IMR-90 (cell line): Measurements from ENCODE around the gene PTPRG. TPM values are rescaled to one million over a fixed set of nuclear protein-coding genes. Genes with fewer than 3 reads are reported as not detected.

Source experiments
- ATAC-seq: fragments of 200-7000 bp; cut with Tn5 transposase; 2 replicates; pipeline ENCODE4 v1.9.1; 2020; ENCODE audit warnings: low read depth, mild to moderate bottlenecking, moderate library complexity
- BruUV-seq: library from RNA; stranded (reverse); fragments of 400-500 nt; replicated peaks from 2 replicates; lab custom pipeline; 2021; lab: Mats Ljungman, UMichigan
- CTCF ChIA-PET: fragments of 300-600 bp; formaldehyde crosslinking; extraction: SDS; loops from one replicate; lab custom pipeline; 2021; ENCODE audit warnings: antibody characterized with exemption; lab: Yijun Ruan, JAX
- POLR2A ChIA-PET: fragments of 300-600 bp; sonication (Branson Sonifier 250); formaldehyde crosslinking; loops from one replicate; lab custom pipeline; 2022; ENCODE audit warnings: antibody characterized with exemption; ENCODE audit not compliant: unreplicated experiment; lab: Charles Lee
- DNase-seq: peaks from one replicate; pipeline ENCODE4 v3.0.0; 2013
- H2AFZ ChIP-seq: replicated peaks from 2 replicates; pipeline ENCODE3; 2013; ENCODE audit warnings: low read length, mild to moderate bottlenecking; ENCODE audit not compliant: poor library complexity
- H2AK5ac ChIP-seq: 2 replicates; pipeline ENCODE4 v1.6.1; 2013; ENCODE audit warnings: low read depth, low read length, inconsistent platforms
- H2AK9ac ChIP-seq: replicated peaks from 2 replicates; pipeline ENCODE3; 2013; ENCODE audit warnings: mild to moderate bottlenecking, low read depth, low read length, moderate library complexity; ENCODE audit not compliant: poor library complexity
- H2BK120ac ChIP-seq: 2 replicates; pipeline ENCODE4 v1.6.1; 2013; ENCODE audit warnings: low read depth, low read length, inconsistent platforms
- H2BK15ac ChIP-seq: 3 replicates; pipeline ENCODE4 v1.6.1; 2013; ENCODE audit warnings: low read depth, low read length, inconsistent platforms
- H2BK20ac ChIP-seq: 2 replicates; pipeline ENCODE4 v1.6.1; 2013; ENCODE audit warnings: low read depth, mild to moderate bottlenecking, inconsistent platforms, low read length, moderate library complexity
- H2BK5ac ChIP-seq: 2 replicates; pipeline ENCODE4 v1.6.1; 2013; ENCODE audit warnings: mild to moderate bottlenecking, low read depth, low read length, inconsistent platforms; ENCODE audit not compliant: poor library complexity, severe bottlenecking
- H3K14ac ChIP-seq: replicated peaks from 2 replicates; pipeline ENCODE4 v1.6.1; 2013; ENCODE audit warnings: low read depth, low read length, inconsistent platforms
- H3K18ac ChIP-seq: 2 replicates; pipeline ENCODE4 v1.6.1; 2013; ENCODE audit warnings: low read depth, low read length, control low read depth
- H3K23ac ChIP-seq: 2 replicates; pipeline ENCODE4 v1.6.1; 2013; ENCODE audit warnings: low read depth, low read length, inconsistent platforms
- H3K27ac ChIP-seq: 2 replicates; pipeline ENCODE4 v1.5.1; 2013; ENCODE audit warnings: mild to moderate bottlenecking, control low read depth, low read length; ENCODE audit not compliant: insufficient read depth
- H3K27me3 ChIP-seq: 2 replicates; pipeline ENCODE4 v1.6.1; 2013; ENCODE audit warnings: low read length; ENCODE audit not compliant: control insufficient read depth, insufficient read depth
- H3K36me3 ChIP-seq: 2 replicates; pipeline ENCODE4 v1.6.1; 2013; ENCODE audit warnings: low read length, mixed read lengths; ENCODE audit not compliant: control insufficient read depth, insufficient read depth
- H3K4ac ChIP-seq: 2 replicates; pipeline ENCODE4 v1.6.1; 2013; ENCODE audit warnings: low read depth, low read length, inconsistent platforms
- H3K4me1 ChIP-seq: 2 replicates; pipeline ENCODE4 v1.6.1; 2013; ENCODE audit warnings: low read length, mixed read lengths; ENCODE audit not compliant: control insufficient read depth, insufficient read depth
- H3K4me2 ChIP-seq: 2 replicates; pipeline ENCODE4 v1.6.1; 2013; ENCODE audit warnings: low read depth, mild to moderate bottlenecking, control low read depth, low read length, moderate library complexity
- H3K4me3 ChIP-seq: 2 replicates; pipeline ENCODE4 v1.5.1; 2013; ENCODE audit warnings: low read depth, mild to moderate bottlenecking, control low read depth, low read length, moderate library complexity; ENCODE audit not compliant: insufficient read depth
- H3K56ac ChIP-seq: 2 replicates; pipeline ENCODE4 v1.6.1; 2013; ENCODE audit warnings: low read length, inconsistent platforms; ENCODE audit not compliant: insufficient read depth; ENCODE audit errors: extremely low read depth
- H3K79me1 ChIP-seq, 2 experiments: 2 replicates each; pipeline ENCODE4 v1.6.1; 2013; ENCODE audit warnings: low read length in 2 of 2, inconsistent platforms in 1 of 2, low read depth in 1 of 2
- H3K9ac ChIP-seq: 2 replicates; pipeline ENCODE4 v1.6.1; 2013; ENCODE audit warnings: low read depth, low read length, control low read depth
- H3K9me1 ChIP-seq: 2 replicates; pipeline ENCODE4 v1.6.1; 2013; ENCODE audit warnings: low read length, inconsistent platforms; ENCODE audit not compliant: insufficient read depth
- H3K9me3 ChIP-seq: 2 replicates; pipeline ENCODE4 v1.6.1; 2013; ENCODE audit warnings: low read length; ENCODE audit not compliant: control insufficient read depth, insufficient read depth
- H4K20me1 ChIP-seq: 2 replicates; pipeline ENCODE4 v1.6.1; 2013; ENCODE audit warnings: low read length, inconsistent platforms; ENCODE audit not compliant: insufficient read depth
- H4K5ac ChIP-seq: 2 replicates; pipeline ENCODE4 v1.6.1; 2013; ENCODE audit warnings: mild to moderate bottlenecking, low read depth, low read length, control low read depth
- H4K8ac ChIP-seq, 2 experiments: 2 replicates each; pipeline ENCODE4 v1.6.1; 2013; ENCODE audit warnings: low read depth in 2 of 2, low read length in 2 of 2, control low read depth in 1 of 2, inconsistent platforms in 1 of 2
- H4K91ac ChIP-seq: 2 replicates; pipeline ENCODE4 v1.6.1; 2013; ENCODE audit warnings: low read depth, low read length, inconsistent platforms; ENCODE audit not compliant: insufficient read depth
- CHD1 ChIP-seq: IDR thresholded peaks from 2 replicates; pipeline ENCODE4 v1.6.1; 2012; ENCODE audit warnings: low read depth, low read length, improper control_type of control experiment
- CTCF ChIP-seq: conservative IDR thresholded peaks from 2 replicates; pipeline ENCODE4 v1.5.1; 2012; ENCODE audit warnings: mild to moderate bottlenecking, low read depth, low read length, improper control_type of control experiment
- FOS ChIP-seq: fragments of 150-350 bp; IDR thresholded peaks from 2 replicates; pipeline ENCODE4 v1.6.1; 2016; ENCODE audit warnings: low read depth, low read length
- MAFK ChIP-seq: IDR thresholded peaks from 2 replicates; pipeline ENCODE4 v1.6.1; 2012; ENCODE audit warnings: low read depth, low read length, improper control_type of control experiment
- MAZ ChIP-seq: IDR thresholded peaks from 2 replicates; pipeline ENCODE4 v1.6.1; 2012; ENCODE audit warnings: low read depth, mild to moderate bottlenecking, low read length, improper control_type of control experiment, moderate library complexity, borderline replicate concordance
- NFE2L2 ChIP-seq: fragments of 150-350 bp; IDR thresholded peaks from 2 replicates; pipeline ENCODE4 v1.6.1; 2016; ENCODE audit warnings: low read depth, mild to moderate bottlenecking, low read length
- POLR2A ChIP-seq: IDR thresholded peaks from 2 replicates; pipeline ENCODE4 v1.6.1; 2012; ENCODE audit warnings: mild to moderate bottlenecking, low read depth, low read length
- SMC3 ChIP-seq: fragments of 150-350 bp; IDR thresholded peaks from 2 replicates; pipeline ENCODE4 v1.6.1; 2016; ENCODE audit warnings: low read depth, mild to moderate bottlenecking, antibody characterized with exemption, low read length, moderate library complexity
- WGBS, 2 experiments: methylation state at CpG; one replicate each; pipeline versions ENCODE4 v1.1.5 to v1.1.7; 2013; ENCODE audit warnings: missing lambda C conversion rate in 2 of 2; ENCODE audit not compliant: insufficient read length in 1 of 2; ENCODE audit errors: extremely low coverage in 2 of 2; 5-methylcytosine and 5-hydroxymethylcytosine counted together
- dilution Hi-C: fragments of 300-500 bp; cut with HindIII; formaldehyde crosslinking; loops from one replicate; pipeline ENCODE4 v1.14.3; 2018; ENCODE audit warnings: low sequenced_read_pairs; ENCODE audit not compliant: unreplicated experiment
- in situ Hi-C: fragments of 300-500 bp; cut with MboI; formaldehyde crosslinking; loops from 3 replicates; pipeline ENCODE4 v1.14.3; 2019; ENCODE audit warnings: low sequenced_read_pairs, inconsistent platforms, mixed read lengths
- intact Hi-C: fragments of 100-400 bp; cut with micrococcal nuclease; formaldehyde crosslinking; loops from 2 replicates; pipeline ENCODE4 v1.10.0; 2022
- polyA plus RNA-seq, 3 experiments: library from polyadenylated mRNA; depleted of rRNA; stranded (reverse); fragments of >200 nt; gene quantifications; 2 replicates each; pipeline ENCODE4 v1.2.3, GENCODE V29; 2012; ENCODE audit warnings: low replicate concordance in 1 of 3
- total RNA-seq: library from RNA; depleted of rRNA; stranded (reverse); fragments of >200 nt; gene quantifications from 2 replicates; pipeline ENCODE4 v1.2.3, GENCODE V29; 2012

PTPRG gene
- total and polyA plus RNA-seq, 2 of the 4 experiments (the other 2 are of a cell fraction) = 7.7 to 31.0 TPM

GRCh38 chr3:61802772-61803171 is 241.4 kb downstream of the PTPRG start:
- H3K4me2 ChIP-seq = no peak overlapping the region
- no peaks in the 10 kb centered on the region; the same call in 1 of the 2 replicates for H3K9me1 ChIP-seq
- H3K56ac ChIP-seq = no peak overlapping the region
- H2BK20ac ChIP-seq = no peak overlapping the region
- H3K27me3 ChIP-seq = no peaks in the 10 kb centered on the region
- dilution Hi-C loops = no loop called here
- H2BK120ac ChIP-seq = no peak overlapping the region
- no peak overlapping the region for H4K5ac ChIP-seq
- no peak overlapping the region for H3K18ac ChIP-seq
- H3K9ac ChIP-seq = no peak overlapping the region
- peaks cover 23 to 25% of the 10 kb centered on the region in 2 experiments for H3K79me1 ChIP-seq
- intact Hi-C loops = no loop called here
- no peak overlapping the region for H3K4me3 ChIP-seq
- CTCF ChIA-PET = interaction anchor here (1.0 kb wide), 1 partner anchor 19 kb away, joined by 3 read pairs; no protein-coding TSS in a partner anchor
- WGBS, 2 experiments = no CpG with 5 or more reads among the region's 1 CpG
- DNase-seq (no peak), ATAC-seq (no peak)
- H2AFZ ChIP-seq = no peak overlapping the region
- BruUV-seq = no TSS peak
- no peak overlapping the region for H2AK5ac ChIP-seq
- H4K8ac ChIP-seq = no peak overlapping the region
- no peak overlapping the region for H3K4ac ChIP-seq
- no peak overlapping the region for H2AK9ac ChIP-seq
- POLR2A ChIA-PET = no interaction called here
- H3K9me3 ChIP-seq = no peaks in the 10 kb centered on the region
- no peak overlapping the region for H3K27ac ChIP-seq
- H4K91ac ChIP-seq = no peak overlapping the region
- in situ Hi-C loops = no loop called here
- no peak overlapping the region for H3K14ac ChIP-seq
- 0 out of 2 replicates have a peak, but pooled peaks cover 4% of the 10 kb centered on the region for H4K20me1 ChIP-seq
- H3K36me3 ChIP-seq = no peaks in the 10 kb centered on the region
- no peak overlapping the region for H3K23ac ChIP-seq
- H2BK15ac ChIP-seq = no peak overlapping the region
- TF ChIP-seq SMC3 (no peak), CHD1 (no peak), CTCF (no peak), NFE2L2 (no peak), MAFK (no peak), MAZ (no peak), POLR2A (no peak), FOS (no peak)
- peaks cover 3% of the 10 kb centered on the region for H3K4me1 ChIP-seq
- no peak overlapping the region for H2BK5ac ChIP-seq
